ENCODE data around the gene COL23A1.

DNA sequence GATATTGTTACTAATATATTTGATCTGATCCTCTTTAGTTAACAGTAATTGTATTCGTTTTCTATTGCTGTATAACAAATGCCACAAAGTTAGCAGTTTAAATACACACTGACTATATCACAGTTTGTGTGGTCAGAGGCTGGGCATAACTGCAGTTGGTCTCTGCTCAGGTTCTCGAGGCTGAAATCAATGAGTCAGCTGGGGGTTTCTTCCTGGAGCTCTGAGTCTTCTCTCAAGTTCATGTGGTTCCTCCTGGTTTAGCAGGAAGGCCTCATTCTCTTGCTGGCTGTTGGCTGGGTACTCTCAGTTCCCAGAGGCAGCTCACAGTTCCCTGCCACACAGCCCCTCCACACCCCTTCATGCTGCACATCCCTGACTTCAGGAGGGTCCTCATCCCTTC lies 20.7 kb downstream of the COL23A1 start:
- TF ChIP-seq, protein P1, sequence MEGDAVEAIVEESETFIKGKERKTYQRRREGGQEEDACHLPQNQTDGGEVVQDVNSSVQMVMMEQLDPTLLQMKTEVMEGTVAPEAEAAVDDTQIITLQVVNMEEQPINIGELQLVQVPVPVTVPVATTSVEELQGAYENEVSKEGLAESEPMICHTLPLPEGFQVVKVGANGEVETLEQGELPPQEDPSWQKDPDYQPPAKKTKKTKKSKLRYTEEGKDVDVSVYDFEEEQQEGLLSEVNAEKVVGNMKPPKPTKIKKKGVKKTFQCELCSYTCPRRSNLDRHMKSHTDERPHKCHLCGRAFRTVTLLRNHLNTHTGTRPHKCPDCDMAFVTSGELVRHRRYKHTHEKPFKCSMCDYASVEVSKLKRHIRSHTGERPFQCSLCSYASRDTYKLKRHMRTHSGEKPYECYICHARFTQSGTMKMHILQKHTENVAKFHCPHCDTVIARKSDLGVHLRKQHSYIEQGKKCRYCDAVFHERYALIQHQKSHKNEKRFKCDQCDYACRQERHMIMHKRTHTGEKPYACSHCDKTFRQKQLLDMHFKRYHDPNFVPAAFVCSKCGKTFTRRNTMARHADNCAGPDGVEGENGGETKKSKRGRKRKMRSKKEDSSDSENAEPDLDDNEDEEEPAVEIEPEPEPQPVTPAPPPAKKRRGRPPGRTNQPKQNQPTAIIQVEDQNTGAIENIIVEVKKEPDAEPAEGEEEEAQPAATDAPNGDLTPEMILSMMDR (IDR thresholded peaks at IDR 0.05) = no peak
- TF ChIP-seq POLR2A (IDR thresholded peaks at IDR 0.05) = no peak

All from lower leg skin (tissue), 3 donors.